NCI-H1694 (cell line): Measurements from ENCODE around the gene CD8A.

Source experiments
- DNase-seq: peaks from one replicate; lab custom pipeline; 2025; lab: John Stamatoyannopoulos, UW

The CD8A gene

DNA sequence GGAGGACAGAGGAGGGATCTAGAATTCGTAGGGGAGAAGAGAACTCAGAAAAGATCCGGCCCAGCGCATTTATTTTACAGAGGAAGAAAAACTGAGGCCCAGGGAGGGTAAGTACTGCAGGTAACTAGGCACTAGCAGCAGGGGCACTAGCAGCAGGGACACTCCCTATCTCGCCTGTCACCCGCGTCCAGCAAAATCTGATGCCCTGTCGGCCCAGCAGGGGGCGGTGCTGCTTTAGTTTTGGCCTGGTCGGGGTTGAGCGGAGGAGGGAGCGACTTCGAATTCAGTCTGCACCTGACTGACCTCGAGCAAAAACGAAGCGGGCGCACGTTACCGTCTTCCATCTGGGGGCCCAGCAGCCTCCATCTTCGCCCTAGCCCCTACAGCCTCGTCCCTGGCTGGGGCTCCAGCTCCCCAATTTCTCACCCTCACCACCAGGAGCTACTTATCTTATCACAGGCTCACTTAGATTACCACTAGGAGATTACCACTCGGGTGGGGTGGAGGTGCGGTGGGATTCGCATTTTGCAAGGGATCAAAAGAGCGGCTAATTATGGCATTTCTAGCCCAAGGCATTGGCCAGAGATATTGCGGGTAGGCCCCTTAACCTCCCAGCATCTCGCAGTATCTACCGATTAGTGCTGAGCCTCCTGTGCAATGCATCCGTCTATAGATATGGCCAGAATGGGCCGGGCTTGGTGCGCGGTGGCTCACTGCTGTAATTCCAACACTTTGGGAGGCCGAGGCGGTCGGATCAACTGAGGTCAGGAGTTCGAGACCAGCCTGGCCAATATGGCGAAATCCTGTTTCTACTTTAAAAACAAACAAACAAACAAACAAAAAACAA, 17.8 kb upstream of the CD8A start:
- peak; percentile 41 for DNase-seq

DNA sequence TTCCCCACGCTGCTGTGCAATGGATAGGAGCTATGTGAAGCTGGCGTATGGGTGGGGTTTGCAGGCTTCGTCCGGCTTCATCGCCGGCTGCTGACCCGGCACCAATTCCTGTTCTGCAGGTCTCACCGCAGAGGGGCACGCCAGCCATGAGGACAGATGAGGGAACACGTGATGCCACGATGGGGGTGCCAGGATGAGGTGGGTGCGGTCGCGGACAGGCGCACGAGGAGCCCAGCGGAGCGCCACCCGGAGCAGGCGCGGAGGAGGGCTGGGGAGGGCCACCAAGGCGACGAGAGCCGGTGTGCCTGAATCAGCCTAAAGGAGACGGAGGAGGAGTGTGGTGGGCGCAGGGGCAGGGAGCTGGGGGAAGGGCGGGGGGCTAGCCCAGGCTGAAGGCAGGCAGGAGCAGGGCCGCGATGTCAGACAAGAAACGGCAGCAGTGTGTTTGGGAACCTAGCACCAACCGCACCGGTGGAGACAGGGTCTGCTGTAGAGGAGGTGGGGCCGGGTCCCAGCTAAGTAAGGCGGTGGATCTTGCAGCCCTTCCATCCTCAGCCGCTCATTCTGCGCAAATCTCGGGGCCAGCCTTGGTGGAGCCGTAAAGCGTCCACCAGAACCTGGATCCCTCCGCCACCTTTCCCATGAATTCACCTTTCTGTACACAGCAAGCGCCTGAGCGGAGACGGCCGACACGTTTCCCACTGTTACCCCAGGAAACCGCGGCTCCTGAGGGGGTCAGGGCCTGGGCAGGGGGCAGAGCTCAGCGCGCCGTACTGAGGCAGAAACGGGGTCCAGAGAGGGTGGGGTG, 17.0 kb upstream of the CD8A start:
- DNase-seq = peak; percentile 23

DNA sequence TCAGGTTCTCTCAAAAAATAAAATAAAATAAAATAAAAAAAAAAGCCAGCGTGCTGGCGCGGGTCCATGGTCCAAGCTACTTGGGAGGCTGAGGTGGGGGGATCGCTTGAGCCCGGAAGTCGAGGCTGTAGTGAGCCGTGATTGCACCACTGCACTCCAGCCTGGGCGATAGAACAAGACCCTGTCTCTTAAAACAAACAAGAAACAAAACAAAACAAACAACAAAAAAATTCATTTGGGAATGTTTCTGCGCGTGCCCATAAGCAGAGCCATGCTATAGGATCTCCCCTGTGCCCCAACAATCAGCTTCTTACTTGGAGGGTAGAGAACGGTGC, 16.4 kb upstream of the CD8A start:
- DNase-seq = no peak

DNA sequence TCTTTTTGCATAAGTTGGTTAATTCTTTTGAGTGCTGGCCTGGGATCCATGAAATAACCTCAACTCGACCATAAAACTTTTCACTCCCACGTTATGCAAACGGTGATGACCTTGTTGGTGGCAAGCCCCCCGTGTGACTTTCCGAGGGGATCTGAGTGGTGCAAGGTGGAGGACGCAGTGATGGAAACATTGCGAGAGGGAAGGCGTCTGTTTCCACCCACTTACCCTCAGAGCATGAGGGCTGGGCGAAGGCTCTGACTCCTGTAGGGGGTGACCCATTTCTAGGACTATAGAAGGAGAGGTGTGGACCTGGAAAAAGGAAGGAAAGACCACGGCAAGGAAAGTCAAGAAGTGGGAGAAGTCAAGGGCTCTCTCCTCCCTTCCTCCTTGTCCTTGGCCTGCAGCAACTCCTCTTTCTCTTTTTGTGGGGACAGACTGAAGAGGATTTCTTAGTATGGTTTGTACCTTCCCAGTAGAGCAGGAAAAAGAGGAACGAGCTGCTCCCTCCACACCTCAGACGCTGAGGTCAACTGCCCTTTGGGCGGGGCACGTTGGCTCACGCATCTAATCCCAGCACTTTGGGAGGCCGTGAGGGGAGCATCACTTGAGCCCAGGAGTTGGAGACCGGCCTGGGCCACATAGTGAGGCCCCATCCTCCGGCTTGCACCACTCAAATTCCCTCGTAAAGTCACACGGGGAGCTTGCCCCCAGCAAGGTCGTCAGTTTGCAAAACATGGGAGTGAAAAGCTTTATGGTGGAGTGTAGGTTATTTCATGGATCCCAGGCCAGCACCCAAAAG, 15.5 kb upstream of the CD8A start:
- no peak for DNase-seq

DNA sequence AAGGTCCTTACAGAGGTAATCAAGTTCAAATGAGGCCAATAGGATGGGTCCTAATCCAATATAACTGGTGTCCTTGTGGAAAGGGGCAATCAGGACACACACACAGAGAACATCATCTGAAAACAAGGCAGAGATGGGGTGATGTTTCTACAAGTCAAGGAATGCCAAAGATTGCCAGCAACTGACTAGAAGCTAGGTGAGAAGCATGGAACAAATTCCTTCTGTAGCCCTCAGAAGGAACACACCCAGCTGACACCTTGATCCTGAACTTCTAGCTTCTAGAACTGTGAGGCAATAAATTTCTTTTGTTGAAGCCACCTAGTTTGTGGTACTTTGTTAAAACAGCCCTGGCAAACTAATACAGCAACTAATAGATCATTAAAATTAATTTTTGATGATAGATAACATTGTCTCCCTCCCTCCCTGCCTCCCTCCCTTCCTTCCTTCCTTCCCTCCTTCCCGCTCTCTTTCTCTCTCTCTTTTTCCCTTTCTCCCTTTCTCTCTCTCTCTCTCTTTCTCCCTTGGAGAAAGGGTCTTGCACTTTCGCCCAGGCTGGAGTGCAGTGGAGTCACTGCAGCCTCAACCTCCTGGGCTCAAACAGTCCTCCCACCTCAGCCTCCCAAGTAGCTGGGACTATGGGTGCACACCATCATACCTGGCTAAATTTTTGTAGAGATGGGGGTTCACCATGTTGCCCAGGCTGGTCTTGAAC, 10.3 kb upstream of the CD8A start:
- no peak for DNase-seq

DNA sequence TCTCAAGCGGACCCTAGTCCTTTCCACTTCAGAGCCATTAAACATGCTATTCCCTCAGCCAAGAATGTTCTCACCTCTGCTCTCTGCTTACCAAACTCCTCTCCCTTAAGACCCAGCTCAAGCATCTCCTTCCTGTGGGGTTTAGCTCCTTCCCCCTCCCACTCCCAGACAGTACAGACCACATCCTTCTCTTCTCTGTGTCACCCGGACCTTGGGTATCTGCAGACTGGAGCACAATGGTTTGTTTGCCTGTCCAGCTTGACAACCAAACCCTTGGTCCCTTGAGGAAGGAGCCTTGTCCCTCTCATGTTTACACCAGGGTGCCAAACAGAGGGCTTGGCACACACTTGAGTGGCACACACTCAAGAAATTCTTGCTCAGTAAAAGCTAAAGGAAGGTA, 4.1 kb upstream of the CD8A start:
- DNase-seq = no peak

DNA sequence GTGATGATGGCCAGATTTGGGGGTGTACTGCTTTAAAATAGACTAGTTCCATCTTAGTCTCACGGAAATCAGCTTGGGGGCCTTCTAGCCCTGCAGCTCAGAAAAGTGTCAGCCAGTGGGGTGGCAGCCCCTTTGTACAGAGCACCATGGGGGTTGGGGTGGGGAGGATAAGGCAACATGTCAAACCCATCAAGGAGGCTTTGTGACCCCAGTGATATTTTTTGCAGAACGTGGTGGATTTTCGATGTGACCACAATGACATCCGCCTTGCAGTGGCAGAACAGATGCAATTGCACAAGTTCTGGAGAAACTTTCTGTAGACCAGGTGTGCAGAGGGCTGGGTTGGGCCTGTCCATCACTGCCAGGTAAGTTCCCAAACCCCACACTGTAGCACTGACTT, 3.0 kb upstream of the CD8A start:
- no peak for DNase-seq

DNA sequence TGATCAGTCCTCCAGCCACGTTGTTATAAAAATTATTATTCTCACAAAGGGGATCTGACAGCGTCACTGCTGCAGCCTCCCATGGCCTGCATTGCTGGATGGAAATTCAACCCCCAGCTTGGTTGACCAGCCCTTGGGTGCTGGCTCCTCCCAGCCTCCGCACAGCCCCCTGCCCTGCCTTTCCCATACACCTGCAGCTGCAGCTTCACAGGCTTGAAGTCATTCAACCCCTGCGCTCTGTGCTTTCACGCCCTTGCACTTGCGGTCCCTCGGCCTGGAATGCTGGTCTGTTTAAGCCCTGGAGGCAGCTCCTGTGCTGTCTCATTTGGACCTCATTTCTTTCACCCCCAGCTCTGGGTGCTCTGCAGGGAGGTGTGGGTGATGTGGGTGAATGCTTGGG, 860 bp upstream of the CD8A start:
- DNase-seq = no peak

DNA sequence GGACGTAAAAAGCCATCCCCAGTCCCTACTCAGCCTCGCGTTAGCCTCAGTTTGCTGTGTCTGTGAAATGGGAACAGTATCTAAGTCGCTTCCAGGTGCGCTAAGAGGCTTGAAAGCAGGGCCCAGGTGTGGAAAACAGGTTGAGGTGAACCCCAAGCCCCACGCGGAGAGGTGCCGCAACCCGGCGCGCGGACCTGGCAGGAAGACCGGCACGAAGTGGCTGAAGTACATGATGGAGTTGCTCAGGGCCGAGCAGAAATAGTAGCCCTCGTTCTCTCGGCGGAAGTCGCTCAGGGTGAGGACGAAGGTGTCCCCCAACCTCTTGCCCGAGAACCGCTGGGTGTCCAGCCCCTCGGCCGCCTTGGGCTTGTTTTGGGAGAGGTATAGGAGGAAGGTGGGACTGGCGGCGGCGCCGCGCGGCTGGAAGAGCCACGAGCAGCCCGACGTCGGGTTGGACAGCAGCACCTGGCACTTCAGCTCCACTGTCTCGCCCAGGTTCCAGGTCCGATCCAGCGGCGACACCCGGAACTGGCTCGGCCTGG, 508 bp downstream of the CD8A start:
- no peak for DNase-seq

DNA sequence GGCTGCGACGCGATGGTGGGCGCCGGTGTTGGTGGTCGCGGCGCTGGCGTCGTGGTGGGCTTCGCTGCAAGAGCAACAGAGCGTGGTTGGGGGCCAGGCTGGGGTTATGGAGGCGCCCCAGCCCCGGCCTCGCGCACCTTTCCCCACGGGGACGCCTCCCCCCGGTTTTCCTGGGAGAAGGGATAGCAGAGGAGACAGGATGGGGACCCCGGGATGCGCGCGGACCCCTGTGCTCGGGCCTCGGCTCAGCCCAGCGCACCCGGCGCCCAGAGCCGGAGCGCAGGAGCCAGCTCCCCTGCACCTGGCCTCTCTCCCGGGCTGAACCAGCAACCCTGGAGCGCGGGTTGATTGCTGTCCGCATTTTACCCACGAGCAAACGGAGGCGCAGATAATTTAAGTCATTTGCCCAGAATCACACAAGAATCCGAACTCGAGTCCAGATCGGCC, 1.0 kb downstream of the CD8A start:
- DNase-seq = no peak

DNA sequence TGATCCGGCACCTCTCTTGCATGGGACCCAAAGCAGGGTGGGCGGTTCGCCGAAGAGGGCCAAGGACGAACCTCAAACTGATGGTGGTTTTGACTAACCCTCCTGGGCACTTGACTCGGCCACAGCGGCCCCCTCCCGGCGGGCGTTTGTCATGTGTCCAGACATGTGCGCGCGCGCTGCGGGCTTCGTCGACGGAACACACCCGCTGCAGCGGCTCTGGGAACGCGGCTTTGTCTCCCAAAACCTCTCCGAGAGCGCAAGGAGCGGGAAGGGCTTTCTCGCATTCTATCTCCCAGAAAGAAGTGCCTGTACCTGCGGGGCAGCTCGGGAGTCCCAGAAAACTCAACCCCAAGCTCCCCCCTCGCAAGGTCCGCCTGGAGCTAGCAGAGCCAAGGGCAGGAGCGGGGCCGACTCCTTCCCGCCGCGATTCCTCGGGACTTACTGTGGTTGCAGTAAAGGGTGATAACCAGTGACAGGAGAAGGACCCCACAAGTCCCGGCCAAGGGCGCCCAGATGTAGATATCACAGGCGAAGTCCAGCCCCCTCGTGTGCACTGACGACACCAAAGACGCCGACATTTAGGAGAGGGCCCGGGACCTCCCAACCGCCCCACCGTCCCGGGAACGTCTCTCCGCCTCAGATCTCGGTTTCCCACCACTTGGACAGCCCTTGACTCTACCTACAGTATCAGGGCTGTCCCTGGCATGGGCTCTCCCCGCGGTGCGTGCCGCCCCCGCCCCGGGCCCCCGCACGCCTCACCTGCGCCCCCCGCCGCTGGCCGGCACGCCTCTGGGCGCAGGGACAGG, 1.6 kb downstream of the CD8A start:
- no peak for DNase-seq

DNA sequence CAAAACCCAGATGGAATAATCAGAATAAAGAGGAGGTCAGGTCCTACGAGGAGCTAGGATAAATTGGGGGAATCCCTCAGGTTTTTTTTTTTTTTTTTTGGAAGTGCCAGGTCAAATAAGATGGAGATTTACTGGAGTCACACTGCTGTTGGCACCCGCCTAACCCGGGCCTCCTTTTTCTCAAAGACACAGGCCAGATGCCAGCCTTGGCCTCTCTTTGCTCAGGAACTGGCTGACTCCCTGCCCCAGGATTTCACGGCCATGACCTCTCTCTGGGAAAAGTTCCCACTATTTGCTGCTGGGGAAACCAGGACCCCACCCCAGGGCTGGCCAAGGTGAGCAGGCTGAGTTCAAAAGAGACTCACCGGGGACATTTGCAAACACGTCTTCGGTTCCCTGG, 2.5 kb downstream of the CD8A start:
- DNase-seq = no peak

DNA sequence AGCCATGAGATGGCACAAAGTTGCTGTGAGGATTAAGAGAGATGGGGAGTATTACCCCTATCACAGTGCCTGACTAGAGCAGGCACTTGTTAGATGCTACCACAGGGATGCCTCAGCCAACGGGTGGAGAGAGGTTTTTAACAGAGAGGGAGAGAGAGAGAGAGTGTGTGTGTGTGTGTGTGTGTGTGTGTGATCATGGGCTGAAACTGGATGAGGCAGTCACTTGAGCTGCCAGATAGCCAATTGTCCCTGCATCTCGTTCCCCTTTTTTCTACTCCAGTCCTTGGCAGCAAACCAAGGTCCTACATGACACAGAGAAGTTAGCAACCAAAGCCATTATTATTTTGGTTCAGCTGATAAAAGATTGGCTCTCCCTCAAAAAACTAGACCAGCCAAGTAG, 3.0 kb downstream of the CD8A start:
- DNase-seq = no peak

DNA sequence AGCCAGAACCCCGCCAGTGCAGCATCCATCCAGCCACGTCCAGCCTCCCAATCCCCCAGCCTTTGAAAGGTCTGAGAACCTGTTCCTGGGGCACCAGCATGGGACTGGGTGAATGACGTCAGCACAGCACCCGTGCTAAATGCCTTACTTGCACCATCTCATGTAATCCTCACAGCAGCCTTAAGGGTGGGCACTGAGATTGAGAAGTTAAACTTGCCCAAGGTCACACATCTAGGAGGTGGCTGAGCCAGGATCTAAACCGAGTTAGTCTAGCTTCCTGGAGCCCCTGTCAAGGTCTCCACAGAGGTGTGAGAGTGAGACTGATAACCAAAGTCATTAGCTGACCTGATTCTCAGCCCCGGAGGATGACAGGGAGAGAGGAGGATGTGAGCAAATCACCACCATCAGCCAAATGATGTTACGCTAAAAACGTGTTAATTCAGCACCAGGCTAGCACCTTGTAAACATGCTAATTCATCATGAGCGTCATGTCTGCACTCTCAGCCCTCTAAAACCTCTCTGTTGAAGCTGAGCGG, 4.6 kb downstream of the CD8A start:
- DNase-seq = no peak

DNA sequence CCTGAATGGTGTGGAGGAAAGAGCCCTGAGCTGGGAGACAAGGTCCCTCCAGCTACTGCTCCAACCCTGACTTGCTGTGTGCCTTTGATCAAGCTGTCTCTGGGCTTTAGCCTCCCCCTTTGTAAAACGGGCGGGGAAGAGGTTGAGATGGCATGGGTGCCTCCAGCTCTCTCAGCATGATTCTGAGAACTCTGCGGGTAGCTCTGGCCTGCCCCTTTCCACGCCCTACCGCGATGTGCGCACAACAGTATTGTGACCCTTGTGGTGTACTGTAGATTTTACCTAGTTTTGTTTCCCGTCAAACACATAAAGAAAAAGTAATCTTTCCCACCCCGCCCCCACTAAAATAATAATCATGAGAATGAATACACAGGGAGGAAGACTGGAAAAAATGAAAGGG, 5.3 kb downstream of the CD8A start:
- no peak for DNase-seq

DNA sequence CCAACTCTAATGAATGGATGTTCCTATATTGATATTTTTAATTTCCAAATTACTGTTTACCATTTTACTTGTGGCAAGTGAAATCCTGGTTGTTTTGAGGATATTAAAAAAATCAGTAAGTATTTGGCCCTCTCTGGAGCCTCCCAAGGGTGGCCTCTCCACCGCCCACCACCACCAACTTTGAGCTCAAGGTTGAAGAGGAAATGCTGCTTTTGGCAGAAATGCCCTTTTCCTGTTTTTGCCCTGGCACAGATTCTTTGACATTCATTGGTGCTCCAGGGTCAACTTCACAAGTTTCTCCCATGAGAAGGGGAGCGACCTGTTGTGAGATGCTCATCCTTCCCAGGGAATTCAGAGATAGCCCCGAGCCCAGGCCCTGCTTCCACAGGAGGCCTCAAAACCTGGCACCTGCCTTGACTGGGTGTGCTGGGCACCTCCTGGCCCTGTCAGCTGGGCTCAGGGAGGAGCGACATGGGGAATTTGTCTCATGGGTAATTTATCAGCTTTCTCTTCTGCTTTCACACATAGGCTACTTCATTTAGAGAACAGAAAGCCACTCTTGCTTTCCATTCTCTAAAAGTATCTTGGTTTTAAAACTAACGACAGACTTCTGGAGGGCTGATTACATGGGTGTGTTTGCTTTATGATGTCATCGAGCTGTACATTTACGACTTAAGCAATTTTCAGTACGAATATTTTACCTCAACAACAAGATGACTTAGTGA, 6.9 kb downstream of the CD8A start:
- DNase-seq = no peak

DNA sequence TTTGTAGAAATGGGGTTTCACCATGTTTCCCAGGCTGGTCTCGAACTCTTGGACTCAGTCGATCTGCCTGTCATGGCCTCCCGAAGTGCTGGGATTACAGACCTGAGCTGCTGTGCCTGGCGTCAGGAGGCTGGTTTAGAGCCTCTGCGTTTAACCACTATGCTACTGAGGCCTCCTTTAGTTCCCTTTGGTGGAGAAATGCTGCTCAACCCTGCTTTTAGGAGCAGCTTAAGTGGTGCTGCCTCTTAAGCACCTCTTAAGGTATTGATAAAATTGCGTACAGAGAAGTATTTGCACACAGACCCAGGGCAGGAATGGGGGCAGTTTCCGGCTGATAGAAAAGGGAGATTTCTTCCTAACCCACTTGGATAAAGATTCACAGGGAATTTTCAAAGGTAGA, 8.0 kb downstream of the CD8A start:
- no peak for DNase-seq

DNA sequence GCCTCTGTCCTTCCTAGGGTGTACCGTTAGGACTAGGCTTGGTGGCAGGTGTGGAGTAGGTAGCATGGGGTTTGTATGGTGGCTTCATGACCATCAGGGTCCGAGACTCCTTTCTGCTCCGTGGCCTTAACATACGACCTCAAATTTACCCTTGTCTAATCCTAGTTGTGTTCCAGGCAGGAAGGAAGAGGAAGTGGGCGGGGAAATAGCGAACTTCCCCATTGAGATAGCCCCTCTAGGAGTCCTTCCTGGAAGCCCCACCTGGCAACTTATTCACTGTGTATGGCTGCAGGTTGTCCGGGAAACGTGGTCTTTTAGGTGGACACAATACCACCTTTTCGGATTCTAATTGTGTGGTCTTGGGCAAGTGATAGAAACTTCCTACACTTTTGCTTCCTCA, 9.3 kb downstream of the CD8A start:
- no peak for DNase-seq

DNA sequence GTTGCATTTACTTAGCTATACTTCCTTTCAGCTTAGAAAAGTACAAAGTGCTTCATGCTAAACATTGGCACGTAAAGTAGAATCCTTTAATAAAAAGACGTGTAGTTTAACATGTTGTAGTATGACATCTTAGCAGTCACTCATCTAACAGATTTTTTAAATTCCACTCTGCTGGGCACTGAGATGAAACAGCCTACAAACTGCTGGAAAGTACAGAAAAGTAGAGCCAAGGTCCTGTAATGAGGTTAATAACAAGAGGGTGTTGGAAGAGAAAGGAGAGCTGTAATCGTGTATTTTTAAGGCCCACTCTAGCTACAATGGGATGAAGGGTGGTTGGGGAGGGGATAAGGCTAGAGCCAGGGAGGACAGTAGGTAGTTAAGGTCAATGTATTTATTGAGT, 10.7 kb downstream of the CD8A start:
- no peak for DNase-seq

DNA sequence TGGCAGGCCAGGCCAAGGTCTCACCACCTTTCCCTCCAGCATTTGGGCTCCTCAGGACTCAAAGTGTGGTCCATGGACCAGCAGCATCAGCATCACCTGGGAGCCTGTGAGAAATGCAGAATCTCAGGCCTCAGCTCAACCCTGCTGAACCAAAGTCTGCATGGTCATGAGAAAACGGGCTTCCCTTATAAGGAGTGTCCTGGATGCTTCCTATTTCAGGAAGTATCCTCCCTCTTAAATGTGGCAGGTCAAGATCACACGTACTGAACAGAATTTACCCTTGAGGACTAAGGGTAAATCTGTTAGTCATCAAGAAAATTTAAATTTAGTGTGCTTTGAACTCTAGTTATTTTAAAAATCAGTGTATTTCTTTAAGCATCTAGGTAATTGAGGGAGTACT, 11.8 kb downstream of the CD8A start:
- DNase-seq = no peak
